Stimulated activated CD4-positive, alpha-beta T cell treated with anti-CD3 and anti-CD28 coated beads, TNF-alpha, amount 100 ng/mL, for 48 hours (primary cell): ENCODE measurements around the gene TMEM225B.
"Not testable (repeated sequence)": the region's sequence is repeated elsewhere in the genome, so short reads cannot be mapped to it uniquely, and the experiment has no call there.

Experiments
- DNase-seq, 3 donors: peaks; one replicate each; pipeline ENCODE4 v3.0.0-alpha.2; 2020; ENCODE audit warnings: low read depth in 3 of 3

The TMEM225B gene

GRCh38 chr7:99653754-99654153, 55.7 kb downstream of the TMEM225B start:
- no peak for DNase-seq

GRCh38 chr7:99654626-99655025, 56.6 kb downstream of the TMEM225B start:
- DNase-seq, result not testable (repeated sequence)

- not testable (repeated sequence) for DNase-seq
These were observed 59.8 kb downstream of the TMEM225B start for GRCh38 chr7:99657879-99658278.
